Colonic mucosa (tissue), 4 donors: ENCODE measurements around the gene PADI1. TPM values are rescaled to one million over a fixed set of nuclear protein-coding genes. Genes with fewer than 3 reads are reported as not detected.

Experiments used
- DNase-seq: peaks from one replicate; pipeline ENCODE4 v3.0.0-alpha.2; 2020
- H3K27ac ChIP-seq: fragments of 200-600 bp; one replicate; pipeline ENCODE4 v1.8.0; 2021
- H3K27me3 ChIP-seq: fragments of 200-600 bp; one replicate; pipeline ENCODE4 v1.8.0; 2021
- H3K36me3 ChIP-seq: fragments of 200-600 bp; one replicate; pipeline ENCODE4 v1.8.0; 2021
- H3K4me1 ChIP-seq: fragments of 200-600 bp; one replicate; pipeline ENCODE4 v1.8.0; 2021; ENCODE audit warnings: mild to moderate bottlenecking
- H3K4me3 ChIP-seq: fragments of 200-600 bp; one replicate; pipeline ENCODE4 v1.8.0; 2021
- H3K9ac ChIP-seq, 2 donors: one replicate each; pipeline ENCODE4 v1.7.0; 2013; ENCODE audit warnings: control low read depth in 2 of 2, low read depth in 2 of 2, low read length in 2 of 2
- H3K9me3 ChIP-seq: fragments of 200-600 bp; one replicate; pipeline ENCODE4 v1.8.0; 2021
- intact Hi-C: fragments of 100-400 bp; cut with DNase I; formaldehyde crosslinking; loops from one replicate; pipeline ENCODE4 v1.14.1; 2022
- total RNA-seq, 2 donors: library from RNA; stranded (reverse); fragmentation: NEBNext Ultra II Directional in 1 of 2; extraction: Animal tissue kit (Norgen Biotek cat#: 25700) in 1 of 2; gene quantifications; one replicate each; pipeline ENCODE4 v1.2.1, GENCODE V29; 2021
- TF ChIP-seq, protein P1 (sequence below): fragments of 200-600 bp; IDR thresholded peaks from one replicate; pipeline ENCODE4 v1.8.0; 2022; ENCODE audit warnings: antibody characterized with exemption, mild to moderate bottlenecking
- donor health status: healthy.
- donor health status: DM: no; HTN: no; CAD: no.
- donor health status: DM: no; HTN: no; CAD: no.

Gene PADI1
- total RNA-seq, 2 donors from 2014 or later, result 0.47 to 0.50 TPM

DNA sequence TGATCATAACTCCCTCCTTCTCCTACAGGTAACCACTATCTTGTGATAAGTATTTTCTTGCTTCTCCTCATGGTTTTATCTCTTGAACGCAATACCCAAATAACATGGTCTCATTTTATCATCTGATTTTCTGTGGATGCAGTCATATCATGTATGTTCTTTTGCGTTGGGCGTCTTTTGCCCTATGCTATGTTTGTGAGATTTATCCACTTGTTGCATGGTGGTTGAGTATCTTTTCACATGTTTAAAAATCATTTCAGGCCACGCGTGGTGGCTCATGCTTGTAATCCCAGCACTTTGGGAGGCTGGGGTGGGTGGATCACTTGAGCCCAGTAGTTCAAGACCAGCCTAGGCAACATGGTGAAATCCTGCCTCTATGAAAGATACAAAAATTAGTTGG lies 59.5 kb downstream of the PADI1 start:
- Histone ChIP-seq H3K27me3 (no peaks in the 10 kb centered on the region), H3K27ac (no peak overlapping the region), H3K4me3 (no peak overlapping the region), H3K36me3 (no peaks in the 10 kb centered on the region), H3K9ac (no peak overlapping the region), H3K4me1 (no peaks in the 10 kb centered on the region), H3K9me3 (no peaks in the 10 kb centered on the region)
- no peak for DNase-seq
- TF ChIP-seq, protein P1, sequence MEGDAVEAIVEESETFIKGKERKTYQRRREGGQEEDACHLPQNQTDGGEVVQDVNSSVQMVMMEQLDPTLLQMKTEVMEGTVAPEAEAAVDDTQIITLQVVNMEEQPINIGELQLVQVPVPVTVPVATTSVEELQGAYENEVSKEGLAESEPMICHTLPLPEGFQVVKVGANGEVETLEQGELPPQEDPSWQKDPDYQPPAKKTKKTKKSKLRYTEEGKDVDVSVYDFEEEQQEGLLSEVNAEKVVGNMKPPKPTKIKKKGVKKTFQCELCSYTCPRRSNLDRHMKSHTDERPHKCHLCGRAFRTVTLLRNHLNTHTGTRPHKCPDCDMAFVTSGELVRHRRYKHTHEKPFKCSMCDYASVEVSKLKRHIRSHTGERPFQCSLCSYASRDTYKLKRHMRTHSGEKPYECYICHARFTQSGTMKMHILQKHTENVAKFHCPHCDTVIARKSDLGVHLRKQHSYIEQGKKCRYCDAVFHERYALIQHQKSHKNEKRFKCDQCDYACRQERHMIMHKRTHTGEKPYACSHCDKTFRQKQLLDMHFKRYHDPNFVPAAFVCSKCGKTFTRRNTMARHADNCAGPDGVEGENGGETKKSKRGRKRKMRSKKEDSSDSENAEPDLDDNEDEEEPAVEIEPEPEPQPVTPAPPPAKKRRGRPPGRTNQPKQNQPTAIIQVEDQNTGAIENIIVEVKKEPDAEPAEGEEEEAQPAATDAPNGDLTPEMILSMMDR, result no peak
- intact Hi-C loops, result no loop called here

DNA sequence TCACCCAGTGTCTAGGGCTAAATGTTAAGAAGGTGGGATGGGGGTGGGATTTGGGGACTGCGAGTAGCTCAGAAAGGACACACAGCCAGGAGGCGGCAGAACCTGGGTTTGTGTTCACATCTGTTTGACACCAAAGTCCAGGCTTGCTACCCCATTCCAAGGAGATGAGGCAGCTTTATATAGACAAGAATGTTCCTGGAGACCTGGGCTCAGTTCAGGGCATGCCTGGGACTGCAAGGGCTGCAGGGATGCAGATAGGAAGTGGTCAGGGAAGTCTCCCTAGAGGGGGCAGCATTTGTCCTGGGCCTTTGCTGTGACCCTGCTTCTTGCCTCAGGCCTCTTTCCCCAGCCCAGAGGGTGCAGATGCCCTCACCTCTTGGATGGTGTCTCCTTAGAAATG lies 60.2 kb downstream of the PADI1 start:
- Histone ChIP-seq H3K4me1 (no peaks in the 10 kb centered on the region), H3K9ac (no peak overlapping the region), H3K36me3 (no peaks in the 10 kb centered on the region), H3K4me3 (no peak overlapping the region), H3K27ac (no peak overlapping the region), H3K27me3 (no peaks in the 10 kb centered on the region), H3K9me3 (no peaks in the 10 kb centered on the region)
- TF ChIP-seq, protein P1, result no peak
- no peak for DNase-seq
- intact Hi-C loops, result no loop called here

- DNase-seq, result no peak
- H3K9me3 ChIP-seq, result no peaks in the 10 kb centered on the region
- H3K27ac ChIP-seq, result no peak overlapping the region
- no peak overlapping the region for H3K4me3 ChIP-seq
- H3K4me1 ChIP-seq, result no peaks in the 10 kb centered on the region
- H3K9ac ChIP-seq, result no peak overlapping the region
- TF ChIP-seq, protein P1, result no peak
- no peaks in the 10 kb centered on the region for H3K36me3 ChIP-seq
- intact Hi-C loops, result no loop called here
- no peaks in the 10 kb centered on the region for H3K27me3 ChIP-seq
Measured at GRCh38 chr1:17265950-17266349, 61.0 kb downstream of the PADI1 start.

DNA sequence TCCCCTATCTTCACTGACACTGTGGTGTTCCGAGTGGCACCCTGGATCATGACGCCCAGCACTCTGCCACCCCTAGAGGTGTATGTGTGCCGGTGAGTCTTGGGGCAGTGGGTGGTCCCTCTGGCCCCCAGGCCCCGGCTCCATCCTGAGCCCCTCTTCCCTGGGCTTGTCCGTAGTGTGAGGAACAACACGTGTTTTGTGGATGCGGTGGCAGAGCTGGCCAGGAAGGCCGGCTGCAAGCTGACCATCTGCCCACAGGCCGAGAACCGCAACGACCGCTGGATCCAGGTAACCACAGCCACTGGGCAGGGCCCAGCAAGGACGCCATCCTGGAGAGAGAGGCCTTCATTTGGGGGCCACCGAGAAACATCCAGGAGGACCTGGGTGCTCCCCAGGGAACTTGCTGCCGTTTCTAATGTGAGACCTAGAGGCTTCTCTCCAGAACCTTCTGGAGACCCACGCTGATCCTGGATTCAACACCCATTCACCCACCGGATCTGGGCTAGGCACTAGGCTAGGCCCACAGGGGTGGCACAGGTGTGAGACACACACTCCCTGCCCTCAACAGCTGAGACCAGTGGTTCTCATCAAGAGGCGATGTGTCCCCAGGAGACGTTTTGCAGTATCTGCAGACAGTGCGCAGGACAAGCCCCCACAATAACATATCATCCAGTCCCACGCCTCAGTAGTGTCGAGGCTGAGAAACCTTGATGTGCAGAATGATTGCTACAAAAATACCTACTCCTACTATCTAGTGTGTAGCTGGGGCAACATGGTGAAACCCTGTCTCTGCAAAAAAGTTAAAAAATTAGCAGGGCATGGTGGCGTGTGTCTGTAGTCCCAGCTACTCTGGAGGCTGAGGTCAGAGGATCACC lies 66.2 kb downstream of the PADI1 start:
- Histone ChIP-seq H3K27me3 (no peaks in the 10 kb centered on the region), H3K4me3 (no peak overlapping the region), H3K27ac (no peak overlapping the region), H3K36me3 (no peaks in the 10 kb centered on the region), H3K9me3 (no peaks in the 10 kb centered on the region), H3K4me1 (no peaks in the 10 kb centered on the region), H3K9ac (no peak overlapping the region)
- TF ChIP-seq, protein P1, result no peak
- no peak for DNase-seq
- intact Hi-C loops, result no loop called here

DNA sequence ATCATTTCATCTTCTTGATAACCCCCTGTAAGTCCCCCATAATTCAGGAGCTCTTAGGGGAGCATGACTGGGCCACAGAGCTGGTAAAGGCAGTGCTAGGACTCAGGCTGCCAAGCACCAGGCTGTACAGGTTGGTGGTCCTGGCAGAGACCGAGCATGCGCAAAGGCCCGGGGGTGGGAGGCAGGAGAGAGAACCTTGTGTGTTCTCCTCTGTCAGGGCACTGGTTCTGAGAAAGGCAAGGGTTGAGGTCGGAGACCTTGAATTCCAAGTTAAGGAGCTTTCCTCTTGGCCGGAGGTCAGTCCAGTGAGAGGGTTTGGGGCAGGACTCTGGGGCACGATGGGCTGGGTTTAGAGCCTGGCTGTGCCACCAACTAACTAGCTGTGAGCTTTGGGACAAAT lies 67.1 kb downstream of the PADI1 start:
- H3K27me3 ChIP-seq, result no peaks in the 10 kb centered on the region
- H3K36me3 ChIP-seq, result no peaks in the 10 kb centered on the region
- no peak overlapping the region for H3K27ac ChIP-seq
- TF ChIP-seq, protein P1, result no peak
- intact Hi-C loops, result no loop called here
- no peak overlapping the region for H3K4me3 ChIP-seq
- no peaks in the 10 kb centered on the region for H3K4me1 ChIP-seq
- H3K9ac ChIP-seq, result no peak overlapping the region
- no peaks in the 10 kb centered on the region for H3K9me3 ChIP-seq
- DNase-seq, result no peak
